Posterior cingulate gyrus (tissue), 11 donors: ENCODE data around the gene DDO.

Source experiments
- DNase-seq, 10 donors: peaks; one replicate each; pipeline versions ENCODE4 v3.0.0 to v3.0.0-alpha.2; 2020 to 2021; ENCODE audit warnings: mixed read lengths in 3 of 10
- intact Hi-C: fragments of 100-400 bp; cut with DNase I; formaldehyde crosslinking; loops from one replicate; pipeline ENCODE4 v1.15.1; 2023

Gene DDO

GRCh38 chr6:110378552-110378951 lies 36.8 kb downstream of the DDO start:
- DNase-seq, result peak in 1 of 10 donors; percentile 40
- intact Hi-C loops, result no loop called here

- intact Hi-C loops, result no loop called here
Observed at GRCh38 chr6:110369066-110369465, 46.3 kb downstream of the DDO start.

GRCh38 chr6:110368284-110368683 lies 47.1 kb downstream of the DDO start:
- intact Hi-C loops, result no loop called here

More at GRCh38 chr6:110369066-110369465, 46.3 kb downstream of the DDO start:
- DNase-seq, result no peak

GRCh38 chr6:110367825-110368224 lies 47.5 kb downstream of the DDO start:
- DNase-seq, result no peak
- intact Hi-C loops, result no loop called here

More at GRCh38 chr6:110368284-110368683, 47.1 kb downstream of the DDO start:
- no peak for DNase-seq

- intact Hi-C loops, result no loop called here
- DNase-seq, result peak in 1 of 10 donors; percentile 51
Observed at GRCh38 chr6:110366975-110367374, 48.4 kb downstream of the DDO start.

GRCh38 chr6:110366256-110366655 lies 49.1 kb downstream of the DDO start:
- intact Hi-C loops, result no loop called here
- no peak for DNase-seq

- no peak for DNase-seq
- intact Hi-C loops, result no loop called here
Observed at GRCh38 chr6:110364364-110365105, 50.8 kb downstream of the DDO start.

GRCh38 chr6:110363748-110364147 lies 51.6 kb downstream of the DDO start:
- no peak for DNase-seq
- intact Hi-C loops, result no loop called here

GRCh38 chr6:110360676-110361075 lies 54.7 kb downstream of the DDO start:
- intact Hi-C loops, result no loop called here
- no peak for DNase-seq

GRCh38 chr6:110359556-110359955 lies 55.8 kb downstream of the DDO start:
- intact Hi-C loops, result loop anchor here (10.0 kb wide), 1 partner anchor 75 kb away; no protein-coding TSS in a partner anchor
- no peak for DNase-seq

- intact Hi-C loops, result loop anchor here (10.0 kb wide), 1 partner anchor 74 kb away; no protein-coding TSS in a partner anchor
- no peak for DNase-seq
Observed at GRCh38 chr6:110358553-110359160, 56.7 kb downstream of the DDO start.

GRCh38 chr6:110357664-110358552 lies 57.5 kb downstream of the DDO start, which contains the start of gene METTL24:
METTL24 (minus strand) TSS chr6:110358349; CDS start chr6:110358272, 77 bp downstream.
- DNase-seq, result peak in 3 of 10 donors; percentile 22 to 86 (median 75)
- intact Hi-C loops, result loop anchor here (10.0 kb wide), 1 partner anchor 73 kb away; no protein-coding TSS in a partner anchor

- DNase-seq, result peak in 1 of 10 donors; percentile 69
- intact Hi-C loops, result loop anchor here (10.0 kb wide), 1 partner anchor 72 kb away; no protein-coding TSS in a partner anchor
Observed at GRCh38 chr6:110357298-110357663, 58.1 kb downstream of the DDO start.

GRCh38 chr6:110356778-110357177 lies 58.6 kb downstream of the DDO start:
- DNase-seq, result peak in 3 of 10 donors; percentile 17 to 83 (median 77)
- intact Hi-C loops, result loop anchor here (10.0 kb wide), 1 partner anchor 72 kb away; no protein-coding TSS in a partner anchor

- DNase-seq, result peak in 8 of 10 donors; percentile 46 to 94 (median 69)
- intact Hi-C loops, result loop anchor here (10.0 kb wide), 1 partner anchor 71 kb away; no protein-coding TSS in a partner anchor
Observed at GRCh38 chr6:110355727-110356126, 59.6 kb downstream of the DDO start.

GRCh38 chr6:110355022-110355421 lies 60.4 kb downstream of the DDO start:
- intact Hi-C loops, result loop anchor here (10.0 kb wide), 1 partner anchor 70 kb away; no protein-coding TSS in a partner anchor
- DNase-seq, result no peak

GRCh38 chr6:110354153-110354552 lies 61.2 kb downstream of the DDO start:
- DNase-seq, result no peak
- intact Hi-C loops, result loop anchor here (10.0 kb wide), 1 partner anchor 69 kb away; no protein-coding TSS in a partner anchor

GRCh38 chr6:110353457-110354001 lies 61.8 kb downstream of the DDO start:
- no peak for DNase-seq
- intact Hi-C loops, result loop anchor here (10.0 kb wide), 1 partner anchor 69 kb away; no protein-coding TSS in a partner anchor

- intact Hi-C loops, result loop anchor here (10.0 kb wide), 1 partner anchor 68 kb away; no protein-coding TSS in a partner anchor
- no peak for DNase-seq
Observed at GRCh38 chr6:110352563-110353262, 62.7 kb downstream of the DDO start.
